Fibroblast of the conjunctiva (primary cell): ENCODE results near the gene VBP1.
A peak's percentile ranks its signal among the peaks of the same experiment; 100 is the strongest.
"Not testable (repeated sequence)": the region's sequence is repeated elsewhere in the genome, so short reads cannot be mapped to it uniquely, and the experiment has no call there.

ENCODE experiments used
- DNase-seq: peaks from one replicate; pipeline ENCODE4 v3.0.0-alpha.2; 2010; ENCODE audit warnings: low read depth

Gene VBP1

GRCh38 chrX:155263854-155264628 is 47.8 kb downstream of the VBP1 start, which contains the start of gene RAB39B:
Gene RAB39B, minus strand, starts transcription at chrX:155264491. Its CDS starts 203 bp downstream, at chrX:155264288.
- DNase-seq = peak; percentile 38

GRCh38 chrX:155266439-155266838 is 50.2 kb downstream of the VBP1 start:
- no peak for DNase-seq

GRCh38 chrX:155267995-155268394 is 51.7 kb downstream of the VBP1 start:
- not testable (repeated sequence) for DNase-seq

GRCh38 chrX:155270969-155271368 is 54.7 kb downstream of the VBP1 start:
- no peak for DNase-seq

GRCh38 chrX:155279873-155280272 is 63.6 kb downstream of the VBP1 start:
- no peak for DNase-seq
